ENCODE data around the gene ZFP36L1.

ZFP36L1 gene

DNA sequence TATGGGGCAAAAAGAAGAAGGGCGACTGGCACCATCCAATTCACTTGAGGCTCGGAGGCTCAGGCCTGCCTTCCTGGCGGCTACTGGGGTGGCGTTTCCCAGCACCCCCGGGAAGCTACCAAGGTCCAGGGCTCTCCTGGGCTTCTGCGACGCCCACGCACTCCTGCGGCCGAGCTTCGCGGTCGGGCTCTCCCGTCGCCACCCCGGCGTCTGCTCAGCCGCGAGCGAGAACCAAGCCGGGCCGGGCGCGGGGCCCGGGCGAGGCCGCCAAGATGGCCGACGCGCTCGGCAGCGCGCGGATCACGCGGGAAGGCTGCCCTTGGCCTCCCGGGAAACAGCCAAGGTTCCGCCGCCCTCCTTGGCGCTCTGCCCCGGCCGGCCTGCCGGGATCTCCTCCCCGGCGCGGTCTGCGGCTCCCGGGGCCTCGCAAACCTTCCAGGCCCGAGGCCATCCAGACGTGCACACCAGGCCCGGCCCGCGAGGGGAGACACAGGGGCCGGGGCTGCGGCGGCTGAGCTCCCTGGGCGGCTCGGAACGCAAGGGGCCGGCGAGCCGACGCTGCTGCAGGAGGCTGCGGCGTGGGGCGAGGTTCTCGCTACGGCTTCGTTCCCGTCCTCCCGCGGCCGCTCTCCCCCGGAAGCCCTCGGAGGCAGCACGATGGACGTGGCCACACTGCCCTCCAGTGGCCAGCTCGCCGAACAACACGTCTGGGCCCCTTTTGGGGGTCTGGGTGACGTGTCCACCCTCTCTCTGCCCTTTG, 23.5 kb upstream of the ZFP36L1 start:
- TF ChIP-seq, protein P1, sequence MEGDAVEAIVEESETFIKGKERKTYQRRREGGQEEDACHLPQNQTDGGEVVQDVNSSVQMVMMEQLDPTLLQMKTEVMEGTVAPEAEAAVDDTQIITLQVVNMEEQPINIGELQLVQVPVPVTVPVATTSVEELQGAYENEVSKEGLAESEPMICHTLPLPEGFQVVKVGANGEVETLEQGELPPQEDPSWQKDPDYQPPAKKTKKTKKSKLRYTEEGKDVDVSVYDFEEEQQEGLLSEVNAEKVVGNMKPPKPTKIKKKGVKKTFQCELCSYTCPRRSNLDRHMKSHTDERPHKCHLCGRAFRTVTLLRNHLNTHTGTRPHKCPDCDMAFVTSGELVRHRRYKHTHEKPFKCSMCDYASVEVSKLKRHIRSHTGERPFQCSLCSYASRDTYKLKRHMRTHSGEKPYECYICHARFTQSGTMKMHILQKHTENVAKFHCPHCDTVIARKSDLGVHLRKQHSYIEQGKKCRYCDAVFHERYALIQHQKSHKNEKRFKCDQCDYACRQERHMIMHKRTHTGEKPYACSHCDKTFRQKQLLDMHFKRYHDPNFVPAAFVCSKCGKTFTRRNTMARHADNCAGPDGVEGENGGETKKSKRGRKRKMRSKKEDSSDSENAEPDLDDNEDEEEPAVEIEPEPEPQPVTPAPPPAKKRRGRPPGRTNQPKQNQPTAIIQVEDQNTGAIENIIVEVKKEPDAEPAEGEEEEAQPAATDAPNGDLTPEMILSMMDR (IDR thresholded peaks at IDR 0.05; ENCODE audit: low read depth, low read length), result peak; percentile 85

DNA sequence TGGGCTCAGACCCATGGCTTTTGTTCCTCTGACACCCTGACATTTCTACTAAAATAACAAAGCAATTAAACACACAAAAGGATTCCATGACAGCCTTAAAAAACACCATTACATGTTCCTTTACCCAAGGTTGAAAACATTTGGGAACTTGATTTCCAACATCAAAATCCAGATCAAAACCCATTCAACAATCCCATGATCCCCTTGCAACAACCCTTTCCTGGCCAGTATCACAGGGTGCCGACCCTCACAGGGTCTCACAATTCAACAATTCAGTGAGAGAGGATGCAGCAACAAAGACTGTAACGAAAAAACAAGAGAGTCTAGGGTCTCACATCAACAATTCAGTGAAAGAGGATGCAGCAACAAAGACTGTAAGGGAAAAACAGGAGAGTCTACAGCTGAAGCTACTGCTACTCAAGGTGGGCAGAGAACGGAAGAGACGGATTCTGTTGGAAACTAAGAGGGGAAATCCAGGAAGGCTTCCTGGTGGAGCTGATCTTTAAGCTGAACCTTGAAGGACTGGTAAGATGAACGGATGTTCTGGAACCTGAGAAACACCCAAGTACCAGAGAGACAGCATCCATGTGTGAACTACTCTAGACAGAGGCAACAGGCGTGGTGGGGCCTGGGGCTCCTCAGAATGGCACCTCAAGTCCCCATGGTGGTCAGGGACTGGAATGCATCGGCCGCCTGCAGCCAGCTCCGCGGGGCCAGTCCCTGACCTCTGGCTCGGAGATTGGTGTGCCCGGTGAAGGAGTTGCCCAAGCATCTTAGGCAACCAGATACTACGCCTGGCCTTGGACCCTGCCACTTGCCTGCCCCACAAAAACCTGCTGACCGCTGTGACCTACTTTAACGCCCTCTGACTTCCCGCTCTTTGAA, 22.7 kb upstream of the ZFP36L1 start:
- TF ChIP-seq, protein P1 (IDR thresholded peaks at IDR 0.05; ENCODE audit: low read depth, low read length), result no peak
- DNase-seq (ENCODE audit: extremely low read depth, low read depth), result no peak

More for the DNA sequence above, 23.5 kb upstream of the ZFP36L1 start:
- no peak for DNase-seq (ENCODE audit: extremely low read depth, low read depth)

DNA sequence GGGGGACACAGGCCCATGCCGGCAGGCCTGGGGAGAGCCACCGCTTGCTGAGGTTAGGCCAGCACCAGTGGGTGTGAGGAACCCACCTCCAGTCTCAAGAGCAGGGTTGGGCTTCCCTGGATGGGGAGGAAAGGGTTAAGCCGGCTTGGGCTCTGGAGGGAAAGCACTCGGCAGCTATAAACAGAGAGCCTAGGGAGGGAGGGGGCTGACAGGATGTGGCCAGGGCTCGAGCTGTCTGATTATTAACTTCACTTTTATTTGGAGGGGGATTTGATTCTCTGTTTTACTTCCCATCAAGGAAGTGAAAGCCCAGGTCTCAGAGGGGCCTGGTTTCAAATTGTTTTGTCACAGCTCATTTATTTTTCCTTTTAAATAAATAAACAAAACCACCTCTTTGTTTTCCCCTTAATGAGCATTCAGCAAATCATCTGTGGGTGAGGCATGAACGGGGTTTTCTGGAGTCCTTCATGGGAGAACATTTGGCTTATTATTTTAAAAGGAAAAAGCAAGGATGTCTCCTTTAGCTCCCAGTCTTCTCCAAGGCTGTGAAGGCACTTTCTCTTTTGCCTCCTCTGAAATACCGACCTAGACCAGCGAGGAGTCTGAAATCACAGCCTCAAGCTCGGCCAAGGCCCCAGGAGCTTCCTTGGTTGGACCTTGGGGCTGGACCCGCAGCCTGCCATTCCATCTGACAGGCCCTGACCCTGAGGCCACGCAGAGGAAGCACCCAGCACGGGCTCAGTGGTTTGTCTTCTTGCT, 21.9 kb upstream of the ZFP36L1 start:
- TF ChIP-seq, protein P1 (IDR thresholded peaks at IDR 0.05; ENCODE audit: low read depth, low read length), result no peak

DNA sequence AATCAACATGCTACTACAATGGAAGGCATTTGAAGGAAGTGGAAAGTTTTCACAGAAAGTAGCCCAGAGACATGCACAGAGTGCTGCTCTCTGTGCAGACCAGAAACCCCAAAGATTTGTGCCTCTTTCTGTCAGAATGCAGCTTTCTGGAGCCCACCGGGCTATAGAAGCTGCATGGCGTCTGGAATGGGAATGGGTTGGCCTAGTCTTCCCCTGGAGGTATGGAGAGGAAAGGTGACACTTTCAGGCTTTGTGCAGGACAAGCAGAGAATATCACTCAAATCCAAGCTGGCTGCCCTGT, 21.3 kb upstream of the ZFP36L1 start:
- no peak for DNase-seq (ENCODE audit: extremely low read depth, low read depth)

More for the DNA sequence above, 21.9 kb upstream of the ZFP36L1 start:
- DNase-seq (ENCODE audit: extremely low read depth, low read depth), result no peak

DNA sequence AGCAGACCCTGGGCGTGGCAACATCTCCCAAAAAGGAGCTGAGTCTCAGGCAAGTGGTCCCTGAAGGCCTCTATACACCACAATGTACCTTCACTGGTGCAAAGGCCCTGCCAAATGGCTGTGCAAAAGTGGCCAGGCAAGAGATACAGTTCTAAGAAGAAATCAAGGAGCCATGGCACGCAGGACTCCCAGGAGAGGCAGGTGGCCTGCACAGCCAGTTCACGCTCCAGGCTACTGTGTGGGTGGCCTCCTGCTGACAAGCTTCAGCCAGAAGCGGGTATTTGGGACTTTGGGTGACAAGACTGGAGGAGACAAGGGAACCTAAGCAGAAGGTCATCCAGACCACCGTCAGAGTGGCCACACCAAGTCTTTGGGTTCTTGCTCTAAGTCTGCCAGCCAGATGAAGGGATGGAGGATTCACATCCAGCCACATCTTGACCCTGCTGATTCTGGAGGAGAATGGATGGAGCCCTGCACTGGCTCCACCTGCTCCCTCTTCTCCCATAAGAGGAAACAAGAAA, 20.5 kb upstream of the ZFP36L1 start:
- TF ChIP-seq, protein P1 (IDR thresholded peaks at IDR 0.05; ENCODE audit: low read depth, low read length), result no peak
- no peak for DNase-seq (ENCODE audit: extremely low read depth, low read depth)

More for the DNA sequence above, 21.3 kb upstream of the ZFP36L1 start:
- TF ChIP-seq, protein P1 (IDR thresholded peaks at IDR 0.05; ENCODE audit: low read depth, low read length), result no peak

DNA sequence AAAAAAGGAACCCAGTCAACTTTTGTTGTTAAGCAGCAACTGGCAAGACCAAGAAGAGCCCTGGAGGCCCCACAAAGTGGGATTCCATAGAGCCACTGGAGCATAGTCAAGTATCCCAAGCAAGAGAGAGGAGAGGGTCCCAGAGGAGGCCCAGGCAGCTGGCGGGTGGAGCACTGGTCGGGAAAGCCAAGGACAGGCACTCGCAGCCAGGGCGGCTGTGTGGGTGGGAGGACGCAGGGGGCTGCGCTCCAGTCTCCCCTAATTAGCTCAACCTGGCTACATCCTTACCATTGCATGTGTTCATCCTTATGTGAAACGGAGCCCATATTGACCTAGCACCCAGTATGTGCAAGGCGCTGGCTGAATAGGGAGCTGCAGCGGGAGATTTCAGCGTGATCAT, 18.3 kb upstream of the ZFP36L1 start:
- TF ChIP-seq, protein P1 (IDR thresholded peaks at IDR 0.05; ENCODE audit: low read depth, low read length), result no peak
- no peak for DNase-seq (ENCODE audit: extremely low read depth, low read depth)

Data from AG09319 (cell line).